CD14-positive monocyte (primary cell): ENCODE measurements around the gene TTLL4. TPM values are rescaled to one million over a fixed set of nuclear protein-coding genes. Genes with fewer than 3 reads are reported as not detected.

ENCODE experiments used
- DNase-seq, 3 donors: peaks; one replicate each; pipeline ENCODE4 v3.0.0-alpha.2; 2011 to 2022
- H2AFZ ChIP-seq: 2 replicates; pipeline ENCODE4 v1.6.0; 2012; ENCODE audit warnings: mild to moderate bottlenecking, low read depth, low read length, inconsistent platforms; ENCODE audit not compliant: insufficient read depth, poor library complexity, severe bottlenecking
- H3K27ac ChIP-seq, 2 donors: 1 replicate in 1 of 2; 2 replicates in 1 of 2; pipeline ENCODE4 v1.5.1; 2012 to 2013; ENCODE audit warnings: low read length in 2 of 2, control low read depth in 1 of 2, inconsistent platforms in 1 of 2, low read depth in 1 of 2, mild to moderate bottlenecking in 1 of 2
- H3K27me3 ChIP-seq, 2 donors: one replicate each; pipeline versions ENCODE4 v1.6.0 to v1.6.1; 2011 to 2013; ENCODE audit warnings: low read length in 2 of 2; ENCODE audit not compliant: control insufficient read depth in 2 of 2, insufficient read depth in 2 of 2
- H3K36me3 ChIP-seq, 2 donors: replicated peaks in 1 of 2; 1 replicate in 1 of 2; 2 replicates in 1 of 2; pipeline versions ENCODE4 v1.5.1 to v1.6.1; 2012 to 2013; ENCODE audit warnings: low read length in 2 of 2, control low read depth in 1 of 2, inconsistent platforms in 1 of 2, mild to moderate bottlenecking in 1 of 2; ENCODE audit not compliant: insufficient read depth in 2 of 2, control insufficient read depth in 1 of 2
- H3K4me1 ChIP-seq, 2 donors: 1 replicate in 1 of 2; 2 replicates in 1 of 2; pipeline versions ENCODE4 v1.5.1 to v1.6.1; 2012 to 2013; ENCODE audit warnings: low read length in 2 of 2, control low read depth in 1 of 2, inconsistent platforms in 1 of 2, mild to moderate bottlenecking in 1 of 2, moderate library complexity in 1 of 2; ENCODE audit not compliant: insufficient read depth in 2 of 2, control insufficient read depth in 1 of 2
- H3K4me2 ChIP-seq: replicated peaks from 2 replicates; pipeline ENCODE3; 2012; ENCODE audit warnings: low read length, moderate library complexity, mild to moderate bottlenecking; ENCODE audit not compliant: poor library complexity, severe bottlenecking; ENCODE audit errors: extremely low read depth
- H3K4me3 ChIP-seq, 3 experiments: fragments of 200-600 bp in 1 of 3; sonication (generic) in 1 of 3; replicated peaks in 1 of 3; 1 replicate in 2 of 3; 2 replicates in 1 of 3; pipeline ENCODE4 v1.5.1; 2011 to 2013; ENCODE audit warnings: low read length in 3 of 3, mild to moderate bottlenecking in 3 of 3, control low read depth in 2 of 3, low read depth in 2 of 3, inconsistent platforms in 1 of 3, moderate library complexity in 1 of 3
- H3K79me2 ChIP-seq: 2 replicates; pipeline ENCODE4 v1.6.0; 2012; ENCODE audit warnings: mild to moderate bottlenecking, control low read depth, inconsistent platforms, low read length, moderate library complexity; ENCODE audit not compliant: insufficient read depth
- H3K9ac ChIP-seq: 2 replicates; pipeline ENCODE4 v1.6.0; 2017; ENCODE audit warnings: low read length, mild to moderate bottlenecking; ENCODE audit not compliant: insufficient read depth, poor library complexity, severe bottlenecking
- H3K9me3 ChIP-seq, 2 donors: replicated peaks in 1 of 2; 1 replicate in 1 of 2; 2 replicates in 1 of 2; pipeline versions ENCODE4 v1.5.1 to v1.6.1; 2012 to 2013; ENCODE audit warnings: low read length in 2 of 2, control low read depth in 1 of 2; ENCODE audit not compliant: control insufficient read depth in 1 of 2, insufficient read depth in 1 of 2
- H4K20me1 ChIP-seq: 2 replicates; pipeline ENCODE4 v1.6.0; 2012; ENCODE audit warnings: mild to moderate bottlenecking, low read length, control low read depth, moderate library complexity; ENCODE audit not compliant: insufficient read depth
- H3K27ac Mint-ChIP-seq, 7 donors: one replicate each; pipeline ENCODE4 v1.8.0; 2020; ENCODE audit warnings: mild to moderate bottlenecking in 7 of 7, mixed read lengths in 7 of 7, moderate library complexity in 6 of 7, inconsistent platforms in 2 of 7
- H3K27me3 Mint-ChIP-seq, 3 donors: one replicate each; pipeline ENCODE4 v1.8.0; 2021 to 2022; ENCODE audit warnings: low read depth in 3 of 3, mild to moderate bottlenecking in 3 of 3, mixed read lengths in 3 of 3, moderate library complexity in 3 of 3, inconsistent platforms in 1 of 3
- H3K36me3 Mint-ChIP-seq, 2 donors: one replicate each; pipeline ENCODE4 v1.8.0; 2020; ENCODE audit warnings: mixed read lengths in 2 of 2, inconsistent platforms in 1 of 2, mild to moderate bottlenecking in 1 of 2
- H3K4me1 Mint-ChIP-seq: one replicate; pipeline ENCODE4 v1.8.0; 2020; ENCODE audit warnings: mild to moderate bottlenecking, mixed read lengths
- H3K4me3 Mint-ChIP-seq, 2 donors: one replicate each; pipeline ENCODE4 v1.8.0; 2020; ENCODE audit warnings: mild to moderate bottlenecking in 2 of 2, mixed read lengths in 2 of 2, moderate library complexity in 1 of 2
- H3K9me3 Mint-ChIP-seq, 7 donors: one replicate each; pipeline ENCODE4 v1.8.0; 2020 to 2022; ENCODE audit warnings: mixed read lengths in 7 of 7, mild to moderate bottlenecking in 6 of 7, moderate library complexity in 6 of 7, inconsistent platforms in 2 of 7
- CTCF ChIP-seq: fragments of 200-600 bp; IDR thresholded peaks from one replicate; pipeline ENCODE4 v1.8.0; 2022; ENCODE audit warnings: antibody characterized with exemption, mild to moderate bottlenecking
- WGBS: methylation state at CpG from one replicate; pipeline ENCODE4 v1.1.5; 2013; ENCODE audit warnings: missing lambda C conversion rate; ENCODE audit not compliant: insufficient coverage; 5-methylcytosine and 5-hydroxymethylcytosine counted together
- intact Hi-C, 2 donors: fragments of 100-400 bp; cut with micrococcal nuclease; formaldehyde crosslinking; loops; one replicate each; pipeline versions ENCODE4 v1.15.0 to v1.15.1; 2023
- polyA plus RNA-seq, 3 donors: library from polyadenylated mRNA; depleted of rRNA in 1 of 3; unstranded in 2 of 3; stranded (reverse) in 1 of 3; fragments of 300-500 nt in 2 of 3; fragments of >200 nt in 1 of 3; fragmentation: Illumina TruSeq in 2 of 3; gene quantifications; 1 replicate in 2 of 3; 2 replicates in 1 of 3; pipeline ENCODE4 v1.2.3, GENCODE V29; 2012 to 2021

TTLL4 gene
- polyA plus RNA-seq, 3 donors, result 13.5 to 90.2 (median 16.3) TPM

GRCh38 chr2:218710334-218710686 is 325 bp upstream of the TTLL4 start:
- Histone ChIP-seq H3K27ac (no peak overlapping the region), H3K36me3 (no peaks in the 10 kb centered on the region), H2AFZ (peak overlapping the region; percentile 65), H3K27me3 (no peaks in the 10 kb centered on the region), H3K9me3 (no peaks in the 10 kb centered on the region), H3K79me2 (peaks cover 38% of the 10 kb centered on the region), H3K4me1 (peaks cover 46 to 49% of the 10 kb centered on the region in 2 donors), H3K4me3 (peak overlapping the region in 2 of 3 experiments; percentile 25 to 87), H3K9ac (no peak overlapping the region), H3K4me2 (peak overlapping the region; percentile 86), H4K20me1 (no peaks in the 10 kb centered on the region)
- Mint-ChIP-seq H3K27ac (peak overlapping the region in 5 of 7 donors; percentile 6 to 98 (median 63)), H3K36me3 (no peaks in the 10 kb centered on the region), H3K4me3 (peak overlapping the region; percentile 53 to 89), H3K9me3 (peaks cover 0 to 3% (median 0%) of the 10 kb centered on the region in 7 donors), H3K27me3 (peaks cover 0 to 7% (median 0%) of the 10 kb centered on the region in 3 donors), H3K4me1 (peaks cover 36% of the 10 kb centered on the region)
- intact Hi-C loops, result loop anchor here (2.0 to 5.0 kb wide), 2 partner anchors 16 to 137 kb away; no protein-coding TSS in a partner anchor
- DNase-seq, result no peak
- TF ChIP-seq CTCF, result no peak
- whole genome bisulfite sequencing, result 64% methylated on average over 13 of the region's 14 CpGs

DNA sequence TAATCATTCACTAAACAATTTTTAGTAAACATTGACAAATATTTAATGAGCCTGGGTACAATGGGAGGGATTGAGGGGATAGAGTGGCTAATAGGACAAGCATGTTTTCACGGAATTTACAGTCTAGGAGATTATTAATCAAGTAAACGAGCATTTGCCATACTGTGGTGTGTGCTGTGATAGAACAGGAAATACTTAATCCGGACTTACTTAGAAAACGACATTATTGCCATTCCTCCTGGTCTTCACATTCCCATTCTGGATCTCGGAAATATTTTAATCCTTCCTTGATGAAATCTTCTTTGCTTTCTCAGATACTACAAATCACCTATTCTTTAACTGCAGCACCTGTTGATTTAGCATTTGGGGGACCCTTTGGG is 905 bp downstream of the TTLL4 start:
- peak overlapping the region; percentile 88 to 98 for H3K27ac ChIP-seq
- H3K9me3 Mint-ChIP-seq, result peaks cover 0 to 3% (median 0%) of the 10 kb centered on the region in 7 donors
- H3K4me3 ChIP-seq, result peak overlapping the region; percentile 66 to 87 (median 85)
- H3K27me3 Mint-ChIP-seq, result peaks cover 0 to 4% (median 4%) of the 10 kb centered on the region in 3 donors
- peaks cover 55 to 61% of the 10 kb centered on the region in 2 donors for H3K4me1 ChIP-seq
- peak overlapping the region; percentile 83 for H2AFZ ChIP-seq
- H3K4me1 Mint-ChIP-seq, result peaks cover 43% of the 10 kb centered on the region
- peak overlapping the region; percentile 93 to 98 (median 96) for H3K27ac Mint-ChIP-seq
- 17% methylated on average over 3 of the region's 5 CpGs for WGBS
- H3K36me3 Mint-ChIP-seq, result peaks cover 5 to 8% of the 10 kb centered on the region in 2 donors
- H3K79me2 ChIP-seq, result peaks cover 50% of the 10 kb centered on the region
- DNase-seq, result no peak
- TF ChIP-seq CTCF, result no peak
- no peaks in the 10 kb centered on the region for H4K20me1 ChIP-seq
- peaks cover 0 to 10% of the 10 kb centered on the region in 2 donors for H3K36me3 ChIP-seq
- peak overlapping the region; percentile 89 to 93 for H3K4me3 Mint-ChIP-seq
- intact Hi-C loops, result loop anchor here (2.0 to 5.0 kb wide), 2 partner anchors 15 to 136 kb away; no protein-coding TSS in a partner anchor
- H3K9ac ChIP-seq, result peak overlapping the region; percentile 77
- no peaks in the 10 kb centered on the region for H3K9me3 ChIP-seq
- H3K4me2 ChIP-seq, result peak overlapping the region; percentile 86
- no peaks in the 10 kb centered on the region for H3K27me3 ChIP-seq
